ENCODE data around the gene SYT17. TPM values are rescaled to one million over a fixed set of nuclear protein-coding genes. Genes with fewer than 3 reads are reported as not detected.

The SYT17 gene
- total RNA-seq, 2 experiments from 2014 or later = 6.2 to 10.3 TPM

- no peak overlapping the region for H3K4me2 ChIP-seq (ENCODE audit: low read length)
- no peak overlapping the region for H2AFZ ChIP-seq (ENCODE audit: low read length)
- no peaks in the 10 kb centered on the region for H4K20me1 ChIP-seq (ENCODE audit: insufficient read depth, low read length)
- no peaks in the 10 kb centered on the region for H3K4me1 ChIP-seq (ENCODE audit: insufficient read depth, low read length, poor library complexity, severe bottlenecking)
- POLR2A ChIA-PET = no interaction called here
- no peak overlapping the region for H3K4me3 ChIP-seq (ENCODE audit: low read depth, low read length, poor library complexity, severe bottlenecking)
- intact Hi-C loops (cut with micrococcal nuclease; ENCODE audit: unreplicated experiment) = no loop called here
- no peaks in the 10 kb centered on the region for H3K9me2 ChIP-seq (ENCODE audit: insufficient read depth, low read length)
- no TSS peak for BruUV-seq (replicated peaks)
- H3K79me2 ChIP-seq (ENCODE audit: insufficient read depth, low read depth, low read length) = no peaks in the 10 kb centered on the region
- H3K27ac ChIP-seq (ENCODE audit: low read depth, low read length, poor library complexity, severe bottlenecking) = no peak overlapping the region
- DNase-seq (ENCODE audit: low spot score) = no peak
- TF ChIP-seq EZH2phosphoT487 (IDR thresholded peaks at IDR 0.05; ENCODE audit: borderline replicate concordance, low read depth, low read length) (no peak), CTCF (conservative IDR thresholded peaks at IDR 0.05; ENCODE audit: low read length) (no peak)
- no peaks in the 10 kb centered on the region for H3K9me3 ChIP-seq (ENCODE audit: low read length)
- CTCF ChIA-PET (ENCODE audit: unreplicated experiment) = no interaction called here
- no peaks in the 10 kb centered on the region for H3K36me3 ChIP-seq (ENCODE audit: insufficient read depth, low read length)
Measured at GRCh38 chr16:19136549-19137196, 31.4 kb upstream of the SYT17 start.

- H3K9me3 ChIP-seq (ENCODE audit: low read length) = no peaks in the 10 kb centered on the region
- no peaks in the 10 kb centered on the region for H3K9me2 ChIP-seq (ENCODE audit: insufficient read depth, low read length)
- intact Hi-C loops (cut with micrococcal nuclease; ENCODE audit: unreplicated experiment) = no loop called here
- no peak for DNase-seq (ENCODE audit: low spot score)
- no peak overlapping the region for H3K4me3 ChIP-seq (ENCODE audit: low read depth, low read length, poor library complexity, severe bottlenecking)
- no peaks in the 10 kb centered on the region for H3K36me3 ChIP-seq (ENCODE audit: insufficient read depth, low read length)
- H3K79me2 ChIP-seq (ENCODE audit: insufficient read depth, low read depth, low read length) = no peaks in the 10 kb centered on the region
- TF ChIP-seq EZH2phosphoT487 (IDR thresholded peaks at IDR 0.05; ENCODE audit: borderline replicate concordance, low read depth, low read length) (no peak), CTCF (conservative IDR thresholded peaks at IDR 0.05; ENCODE audit: low read length) (no peak)
- H4K20me1 ChIP-seq (ENCODE audit: insufficient read depth, low read length) = no peaks in the 10 kb centered on the region
- H3K27ac ChIP-seq (ENCODE audit: low read depth, low read length, poor library complexity, severe bottlenecking) = no peak overlapping the region
- H3K4me1 ChIP-seq (ENCODE audit: insufficient read depth, low read length, poor library complexity, severe bottlenecking) = no peaks in the 10 kb centered on the region
- CTCF ChIA-PET (ENCODE audit: unreplicated experiment) = no interaction called here
- POLR2A ChIA-PET = no interaction called here
- no TSS peak for BruUV-seq (replicated peaks)
- no peak overlapping the region for H3K4me2 ChIP-seq (ENCODE audit: low read length)
- H2AFZ ChIP-seq (ENCODE audit: low read length) = no peak overlapping the region
Measured at GRCh38 chr16:19137201-19138128, 30.6 kb upstream of the SYT17 start.
